GM12892 (cell line): ENCODE results near the gene BPIFB1.

ENCODE experiments used
- POLR2A ChIP-seq: IDR thresholded peaks from 2 replicates; pipeline ENCODE4 v1.6.1; 2011; ENCODE audit warnings: low read depth, low read length, control low read depth
- POLR2AphosphoS5 ChIP-seq: IDR thresholded peaks from 2 replicates; pipeline ENCODE4 v1.6.1; 2011; ENCODE audit warnings: low read depth, low read length, control low read depth
- TAF1 ChIP-seq: IDR thresholded peaks from 2 replicates; pipeline ENCODE4 v1.6.1; 2011; ENCODE audit warnings: low read depth, mild to moderate bottlenecking, control low read depth, low read length, borderline replicate concordance

DNA sequence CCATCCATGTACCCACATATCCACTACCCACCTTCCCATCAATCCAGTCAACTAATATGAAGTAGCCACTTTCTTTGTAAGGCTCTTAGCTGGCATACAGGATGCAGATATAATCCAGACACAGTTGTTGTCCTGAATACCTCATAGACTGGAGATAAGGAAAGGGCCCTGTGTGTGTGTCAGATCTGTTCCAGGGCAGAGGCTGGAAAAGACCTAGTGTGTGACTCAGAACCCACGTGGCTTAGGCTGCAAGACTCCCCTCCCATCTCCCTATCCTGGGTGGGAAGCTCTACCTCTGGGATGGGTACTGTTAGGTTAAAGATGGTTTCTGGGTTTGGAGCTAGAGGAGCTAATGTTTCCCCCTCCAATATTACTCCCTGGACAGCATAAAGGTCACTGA is 43.6 kb upstream of the BPIFB1 start:
- no peak for TF ChIP-seq POLR2A
- no peak for TF ChIP-seq POLR2AphosphoS5
- TF ChIP-seq TAF1: no peak
